Measurements from ENCODE around the gene NDUFAF8. TPM values are rescaled to one million over a fixed set of nuclear protein-coding genes. Genes with fewer than 3 reads are reported as not detected.

The NDUFAF8 gene
- total RNA-seq, 1 donor from 2014 or later: 71.9 TPM

- Mint-ChIP-seq H3K9me3 (no peaks in the 10 kb centered on the region), H3K4me3 (peak overlapping the region; percentile 85), H3K36me3 (ENCODE audit: low read depth) (peaks cover 29% of the 10 kb centered on the region), H3K27ac (peak overlapping the region; percentile 76), H3K27me3 (ENCODE audit: insufficient read depth) (no peaks in the 10 kb centered on the region), H3K4me1 (ENCODE audit: low read depth) (peaks cover 29% of the 10 kb centered on the region)
- DNase-seq (ENCODE audit: low spot score): no peak
- intact Hi-C loops (cut with micrococcal nuclease): no loop called here
These were observed 47.5 kb downstream of the NDUFAF8 start for GRCh38 chr17:81286491-81287145.

- no peaks in the 10 kb centered on the region for H3K9me3 Mint-ChIP-seq
- no peaks in the 10 kb centered on the region for H3K27me3 Mint-ChIP-seq (ENCODE audit: insufficient read depth)
- H3K27ac Mint-ChIP-seq: peak overlapping the region; percentile 76
- H3K36me3 Mint-ChIP-seq (ENCODE audit: low read depth): peaks cover 29% of the 10 kb centered on the region
- peaks cover 32% of the 10 kb centered on the region for H3K4me1 Mint-ChIP-seq (ENCODE audit: low read depth)
- intact Hi-C loops (cut with micrococcal nuclease): no loop called here
- peak overlapping the region; percentile 85 for H3K4me3 Mint-ChIP-seq
- no peak for DNase-seq (ENCODE audit: low spot score)
These were observed 48.0 kb downstream of the NDUFAF8 start for GRCh38 chr17:81287152-81287551.

- H3K4me1 Mint-ChIP-seq (ENCODE audit: low read depth): peaks cover 32% of the 10 kb centered on the region
- no peak overlapping the region for H3K27ac Mint-ChIP-seq
- intact Hi-C loops (cut with micrococcal nuclease): no loop called here
- H3K9me3 Mint-ChIP-seq: no peaks in the 10 kb centered on the region
- H3K4me3 Mint-ChIP-seq: no peak overlapping the region
- peaks cover 29% of the 10 kb centered on the region for H3K36me3 Mint-ChIP-seq (ENCODE audit: low read depth)
- DNase-seq (ENCODE audit: low spot score): no peak
- H3K27me3 Mint-ChIP-seq (ENCODE audit: insufficient read depth): no peaks in the 10 kb centered on the region
These were observed 48.8 kb downstream of the NDUFAF8 start for GRCh38 chr17:81287741-81288430.

GRCh38 chr17:81288715-81289114, 49.6 kb downstream of the NDUFAF8 start:
- Mint-ChIP-seq H3K4me3 (no peak overlapping the region), H3K27ac (no peak overlapping the region), H3K36me3 (ENCODE audit: low read depth) (peaks cover 29% of the 10 kb centered on the region), H3K4me1 (ENCODE audit: low read depth) (peaks cover 34% of the 10 kb centered on the region), H3K9me3 (no peaks in the 10 kb centered on the region), H3K27me3 (ENCODE audit: insufficient read depth) (no peaks in the 10 kb centered on the region)
- DNase-seq (ENCODE audit: low spot score): no peak
- intact Hi-C loops (cut with micrococcal nuclease): no loop called here

GRCh38 chr17:81289627-81290026, 50.5 kb downstream of the NDUFAF8 start:
- Mint-ChIP-seq H3K36me3 (ENCODE audit: low read depth) (peaks cover 25% of the 10 kb centered on the region), H3K27ac (no peak overlapping the region), H3K27me3 (ENCODE audit: insufficient read depth) (no peaks in the 10 kb centered on the region), H3K4me3 (no peak overlapping the region), H3K4me1 (ENCODE audit: low read depth) (peaks cover 40% of the 10 kb centered on the region), H3K9me3 (no peaks in the 10 kb centered on the region)
- DNase-seq (ENCODE audit: low spot score): no peak
- intact Hi-C loops (cut with micrococcal nuclease): loop anchor here (5.0 kb wide), 1 partner anchor 412 kb away; no protein-coding TSS in a partner anchor

GRCh38 chr17:81290230-81290629, 51.1 kb downstream of the NDUFAF8 start:
- intact Hi-C loops (cut with micrococcal nuclease): loop anchor here (5.0 kb wide), 1 partner anchor 413 kb away; no protein-coding TSS in a partner anchor
- no peak for DNase-seq (ENCODE audit: low spot score)
- no peak overlapping the region for H3K27ac Mint-ChIP-seq
- no peaks in the 10 kb centered on the region for H3K9me3 Mint-ChIP-seq
- H3K4me1 Mint-ChIP-seq (ENCODE audit: low read depth): peaks cover 34% of the 10 kb centered on the region
- H3K27me3 Mint-ChIP-seq (ENCODE audit: insufficient read depth): no peaks in the 10 kb centered on the region
- H3K36me3 Mint-ChIP-seq (ENCODE audit: low read depth): peaks cover 21% of the 10 kb centered on the region
- no peak overlapping the region for H3K4me3 Mint-ChIP-seq

Other genes with a start within 250 kb of the NDUFAF8 start
- gene CHMP6, start 247.5 kb upstream of the NDUFAF8 start, total RNA-seq: 36.6 and 43.5 TPM in 2 replicates
- 4.3 and 5.8 TPM in 2 replicates for gene BAIAP2, start 204.2 kb upstream of the NDUFAF8 start, total RNA-seq
- not detected in 2 replicates for gene PVALEF, start 73.8 kb upstream of the NDUFAF8 start, total RNA-seq
- gene AATK, start 73.1 kb upstream of the NDUFAF8 start, total RNA-seq: 0.61 and 0.62 TPM in 2 replicates
- 17.5 and 18.7 TPM in 2 replicates for gene CEP131, start 16.4 kb upstream of the NDUFAF8 start, total RNA-seq
- 37.7 and 41.0 TPM in 2 replicates for gene TEPSIN, start 263 bp upstream of the NDUFAF8 start, total RNA-seq
- gene SLC38A10, start 56.0 kb downstream of the NDUFAF8 start, total RNA-seq: 99.7 and 101 TPM in 2 replicates
- gene BAHCC1, start 156.1 kb downstream of the NDUFAF8 start, total RNA-seq: 0.02 and 0.08 TPM in 2 replicates